NCI-H1417 (cell line): ENCODE data around the gene ARHGAP36.

Experiments
- DNase-seq, 3 experiments: peaks; one replicate each; lab custom pipeline; 2025; lab: John Stamatoyannopoulos, UW

The ARHGAP36 gene

DNA sequence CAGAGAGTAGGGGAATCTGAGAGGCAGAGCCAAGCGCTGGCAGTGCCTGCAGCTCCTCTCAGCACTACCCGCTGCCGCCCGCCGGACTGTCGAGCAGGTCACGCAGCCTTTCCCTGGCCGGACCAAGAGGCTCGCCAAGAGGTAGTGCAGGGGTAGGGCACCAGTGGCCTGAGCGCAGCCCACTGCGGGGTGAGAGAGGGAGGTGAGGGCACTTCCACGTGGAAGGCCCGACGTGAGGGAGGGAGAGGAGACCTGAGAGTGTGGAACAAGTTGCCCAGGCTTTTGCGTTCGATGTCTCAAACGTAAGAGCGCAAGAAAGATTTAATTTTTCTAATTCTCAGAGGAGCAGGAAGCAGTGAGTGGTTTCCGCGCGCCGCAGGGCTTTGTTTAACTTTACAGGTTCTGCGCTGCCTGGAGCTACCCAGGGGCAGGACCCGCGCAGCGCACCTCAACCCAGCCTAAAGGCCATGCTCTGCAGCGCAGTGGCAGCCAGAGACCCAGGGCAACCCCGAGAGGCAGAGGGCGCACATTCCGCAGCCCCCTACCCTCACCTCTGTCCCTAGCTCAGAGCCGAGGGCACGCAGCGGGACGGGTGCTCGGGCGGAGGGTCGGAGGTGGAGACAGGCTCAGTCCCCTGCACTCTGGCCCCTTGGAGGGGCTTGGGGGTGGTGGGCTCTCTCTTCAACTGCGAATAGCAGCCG lies 14.9 kb downstream of the ARHGAP36 start:
- DNase-seq: no peak

DNA sequence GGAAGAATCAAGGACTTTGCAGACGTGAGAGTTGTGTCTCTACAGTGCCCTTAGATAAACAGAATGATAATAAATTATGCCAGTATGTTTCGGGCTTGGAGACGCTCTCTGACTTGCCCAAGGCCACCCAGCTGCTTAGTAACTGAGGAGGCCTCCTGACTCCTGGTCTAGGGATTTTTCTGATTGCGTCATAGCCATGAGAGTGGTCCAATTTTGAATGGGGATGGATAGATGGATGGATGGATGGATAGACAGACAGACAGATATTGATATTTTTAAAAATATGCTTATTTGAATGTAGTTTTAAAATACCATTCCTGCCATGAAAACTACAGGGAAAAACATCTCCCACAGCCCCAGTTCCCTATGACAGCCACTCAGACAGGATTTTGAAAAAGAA lies 15.5 kb downstream of the ARHGAP36 start:
- no peak for DNase-seq

DNA sequence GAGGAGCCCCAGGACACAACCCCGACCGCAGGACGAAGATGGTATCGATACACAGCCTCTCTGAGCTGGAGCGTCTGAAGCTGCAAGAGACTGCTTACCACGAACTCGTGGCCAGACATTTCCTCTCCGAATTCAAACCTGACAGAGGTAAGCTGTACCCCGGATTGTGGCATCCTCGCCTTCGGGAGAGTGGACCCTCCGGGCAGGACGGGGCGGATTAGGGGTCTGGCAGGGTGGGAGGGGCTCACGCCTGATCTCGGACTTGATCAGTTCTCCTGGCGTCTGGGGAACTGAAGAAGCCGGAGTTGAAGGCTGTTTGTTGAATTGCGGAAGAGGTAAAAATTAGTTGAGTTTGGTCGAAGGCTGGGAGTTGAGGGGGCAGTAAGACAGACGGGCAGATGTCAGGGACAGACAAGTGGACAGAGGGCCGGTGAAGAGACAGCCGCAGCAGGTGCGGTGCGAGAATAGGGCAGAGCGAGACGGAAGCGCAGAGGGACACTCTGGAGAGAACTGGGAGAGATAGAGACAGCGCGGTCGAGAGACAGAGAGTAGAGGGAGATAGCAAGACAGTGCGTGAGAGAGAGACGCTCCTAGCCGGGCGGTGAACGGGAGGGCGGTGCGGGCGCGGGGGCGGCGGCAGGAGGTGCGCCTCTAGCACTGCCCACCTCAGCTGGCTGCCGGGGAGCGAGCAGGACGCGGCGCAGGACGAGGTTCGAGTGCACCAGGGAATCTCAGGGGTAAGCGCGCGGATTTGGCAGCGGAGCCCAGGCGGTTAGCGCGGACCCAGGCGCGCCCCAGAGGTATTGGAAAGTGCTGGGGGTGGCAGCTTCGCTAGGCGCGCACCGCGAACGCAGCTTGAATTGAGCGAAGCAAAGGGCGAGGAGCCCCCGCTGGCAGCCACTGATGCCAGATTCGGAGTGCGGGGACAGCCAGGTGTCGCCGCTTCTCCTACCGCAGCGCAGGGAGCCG lies 23.9 kb downstream of the ARHGAP36 start:
- DNase-seq: no peak

DNA sequence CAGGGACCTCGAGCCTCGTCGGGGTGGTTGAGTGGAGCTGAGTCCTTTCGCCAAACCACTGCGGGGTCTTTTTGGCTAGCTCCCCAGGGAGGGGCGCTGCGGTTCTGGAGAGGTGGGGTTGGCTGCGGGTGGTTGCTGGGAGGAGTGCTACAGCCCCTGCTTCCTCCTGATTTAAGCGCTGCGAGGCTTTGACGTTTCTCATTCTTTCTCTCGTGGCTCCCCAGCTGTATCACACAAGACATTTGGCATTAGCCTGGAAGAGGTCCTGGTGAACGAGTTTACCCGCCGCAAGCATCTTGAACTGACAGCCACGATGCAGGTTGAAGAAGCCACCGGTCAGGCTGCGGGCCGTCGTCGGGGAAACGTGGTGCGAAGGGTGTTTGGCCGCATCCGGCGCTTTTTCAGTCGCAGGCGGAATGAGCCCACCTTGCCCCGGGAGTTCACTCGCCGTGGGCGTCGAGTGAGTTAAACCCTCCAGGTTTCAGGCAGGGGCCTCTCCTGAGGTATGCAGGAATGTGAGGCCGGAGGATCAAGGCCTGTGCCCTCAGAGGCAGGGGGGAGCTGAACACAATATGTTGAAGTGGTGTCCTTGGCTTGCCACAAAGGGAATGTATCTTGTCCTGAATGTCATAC lies 25.5 kb downstream of the ARHGAP36 start:
- DNase-seq: no peak

DNA sequence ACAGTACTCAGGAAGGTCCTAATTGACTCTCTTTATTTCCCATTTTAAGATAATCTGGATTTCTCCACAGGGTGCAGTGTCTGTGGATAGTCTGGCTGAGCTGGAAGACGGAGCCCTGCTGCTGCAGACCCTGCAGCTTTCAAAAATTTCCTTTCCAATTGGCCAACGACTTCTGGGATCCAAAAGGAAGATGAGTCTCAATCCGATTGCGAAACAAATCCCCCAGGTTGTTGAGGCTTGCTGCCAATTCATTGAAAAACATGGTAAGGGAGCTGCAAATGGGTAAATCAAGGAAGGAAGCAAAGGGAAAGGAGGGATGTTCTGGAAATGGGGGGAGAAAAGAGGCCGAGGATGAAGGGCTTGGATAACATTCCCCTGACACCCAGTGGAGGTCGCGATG lies 26.0 kb downstream of the ARHGAP36 start:
- no peak for DNase-seq

DNA sequence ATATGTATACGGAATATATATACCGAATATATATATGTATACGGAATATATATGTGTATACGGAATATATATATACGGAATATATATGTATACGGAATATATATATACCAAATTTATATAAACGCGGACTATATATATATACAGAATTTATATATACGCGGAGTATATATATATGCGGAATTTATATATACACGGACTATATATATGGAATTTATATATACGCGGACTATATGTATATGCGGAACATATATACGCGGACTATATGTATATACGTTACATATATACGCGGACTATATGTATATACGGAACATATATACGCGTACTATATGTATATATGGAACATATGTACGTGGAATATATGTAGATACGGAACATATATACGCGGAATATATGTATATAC lies 78.6 kb downstream of the ARHGAP36 start:
- no peak for DNase-seq

DNA sequence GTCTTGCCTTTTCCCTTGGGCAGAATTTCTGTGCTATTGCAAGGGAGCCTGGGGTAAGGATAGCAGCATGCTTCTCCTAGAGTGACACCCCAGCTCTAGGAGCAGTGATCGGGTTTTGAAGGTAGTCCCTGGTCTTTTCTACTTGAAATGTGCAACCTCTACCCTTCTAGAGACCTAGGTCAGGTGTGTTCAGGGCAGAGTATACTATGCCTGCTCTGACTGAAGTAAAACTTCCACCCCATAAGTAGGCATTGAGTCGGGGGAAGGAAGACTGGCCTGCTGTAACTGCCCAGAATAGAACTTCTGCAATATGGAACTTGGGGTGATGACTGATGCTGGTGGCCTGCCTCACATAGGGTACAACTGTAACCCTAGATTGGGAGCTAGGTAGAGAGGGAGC lies 80.9 kb downstream of the ARHGAP36 start:
- DNase-seq: no peak
